ENCODE data around the gene FRMD5.

FRMD5 gene

DNA sequence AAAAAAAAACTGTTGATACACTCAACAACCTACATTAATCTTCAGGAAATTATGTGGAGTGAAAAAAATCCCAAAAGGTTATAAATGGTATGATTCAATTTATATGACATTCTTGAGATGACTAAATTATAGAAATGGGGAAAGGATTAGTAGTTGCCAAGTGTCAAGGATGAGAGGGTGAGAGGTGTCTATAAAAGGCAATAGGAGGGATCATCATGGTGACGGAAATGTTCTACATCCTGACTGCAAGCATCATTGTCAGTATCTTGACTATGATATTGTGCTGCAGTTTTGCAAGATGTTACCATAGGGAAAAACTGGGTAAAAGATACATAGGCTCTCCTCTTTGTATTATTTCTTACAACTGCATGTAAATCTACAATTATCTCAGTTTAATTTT lies 125.6 kb downstream of the FRMD5 start:
- TF ChIP-seq, protein P1, sequence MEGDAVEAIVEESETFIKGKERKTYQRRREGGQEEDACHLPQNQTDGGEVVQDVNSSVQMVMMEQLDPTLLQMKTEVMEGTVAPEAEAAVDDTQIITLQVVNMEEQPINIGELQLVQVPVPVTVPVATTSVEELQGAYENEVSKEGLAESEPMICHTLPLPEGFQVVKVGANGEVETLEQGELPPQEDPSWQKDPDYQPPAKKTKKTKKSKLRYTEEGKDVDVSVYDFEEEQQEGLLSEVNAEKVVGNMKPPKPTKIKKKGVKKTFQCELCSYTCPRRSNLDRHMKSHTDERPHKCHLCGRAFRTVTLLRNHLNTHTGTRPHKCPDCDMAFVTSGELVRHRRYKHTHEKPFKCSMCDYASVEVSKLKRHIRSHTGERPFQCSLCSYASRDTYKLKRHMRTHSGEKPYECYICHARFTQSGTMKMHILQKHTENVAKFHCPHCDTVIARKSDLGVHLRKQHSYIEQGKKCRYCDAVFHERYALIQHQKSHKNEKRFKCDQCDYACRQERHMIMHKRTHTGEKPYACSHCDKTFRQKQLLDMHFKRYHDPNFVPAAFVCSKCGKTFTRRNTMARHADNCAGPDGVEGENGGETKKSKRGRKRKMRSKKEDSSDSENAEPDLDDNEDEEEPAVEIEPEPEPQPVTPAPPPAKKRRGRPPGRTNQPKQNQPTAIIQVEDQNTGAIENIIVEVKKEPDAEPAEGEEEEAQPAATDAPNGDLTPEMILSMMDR (IDR thresholded peaks at IDR 0.05; ENCODE audit: borderline replicate concordance, insufficient read depth, low read depth, low read length) = no peak
- H3K4me3 ChIP-seq (ENCODE audit: low read depth, low read length) = no peak overlapping the region

DNA sequence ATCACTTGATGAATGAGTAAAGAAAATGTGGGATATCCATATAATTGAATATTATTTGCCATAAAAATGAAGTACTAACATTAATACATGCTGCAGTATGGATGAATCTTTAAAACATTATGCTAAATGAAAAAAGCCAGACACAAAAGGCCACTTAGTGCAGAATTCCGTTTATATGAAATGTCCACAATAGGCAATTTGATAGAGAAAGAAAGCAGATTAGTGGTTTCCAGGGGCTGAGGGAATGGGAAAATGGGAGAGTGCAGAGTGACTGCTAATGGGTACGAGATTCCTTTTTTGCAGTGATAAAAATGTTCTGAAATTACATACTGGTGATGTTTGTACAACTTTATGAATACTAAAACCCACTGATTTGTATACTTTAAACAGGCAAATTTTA lies 126.7 kb downstream of the FRMD5 start:
- H3K4me3 ChIP-seq (ENCODE audit: low read depth, low read length) = no peak overlapping the region
- TF ChIP-seq, protein P1 (IDR thresholded peaks at IDR 0.05; ENCODE audit: borderline replicate concordance, insufficient read depth, low read depth, low read length) = no peak

DNA sequence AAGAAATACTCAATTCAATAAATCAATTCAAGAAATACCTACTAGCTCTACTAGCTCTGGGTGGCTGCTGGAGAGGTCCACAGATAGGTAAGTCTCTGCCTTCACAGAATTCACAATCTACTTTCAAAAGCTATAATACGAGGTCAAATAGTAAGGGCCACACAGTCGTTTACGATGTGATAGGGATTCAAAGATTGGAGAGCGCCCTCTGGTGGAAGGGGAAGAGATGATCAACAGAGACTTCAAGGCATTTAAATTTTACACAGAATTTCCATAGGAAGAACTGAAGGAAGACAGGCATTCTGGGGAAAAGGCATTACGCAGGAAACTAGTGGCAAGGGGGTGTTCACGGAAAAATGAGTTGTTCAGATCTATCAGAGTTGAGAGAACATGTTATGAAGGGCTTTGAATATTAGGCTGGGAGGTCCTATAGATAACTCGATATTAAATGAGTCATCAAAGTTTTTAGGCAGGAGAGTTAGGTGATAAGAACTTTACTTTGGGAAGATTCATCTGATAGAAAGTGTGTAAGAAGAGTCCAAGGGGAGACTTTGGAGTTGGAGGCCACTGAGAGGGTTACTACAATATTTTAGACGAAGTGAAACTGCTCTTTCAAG lies 128.8 kb downstream of the FRMD5 start:
- TF ChIP-seq, protein P1 (IDR thresholded peaks at IDR 0.05; ENCODE audit: borderline replicate concordance, insufficient read depth, low read depth, low read length) = peak; percentile 58
- no peak overlapping the region for H3K4me3 ChIP-seq (ENCODE audit: low read depth, low read length)

DNA sequence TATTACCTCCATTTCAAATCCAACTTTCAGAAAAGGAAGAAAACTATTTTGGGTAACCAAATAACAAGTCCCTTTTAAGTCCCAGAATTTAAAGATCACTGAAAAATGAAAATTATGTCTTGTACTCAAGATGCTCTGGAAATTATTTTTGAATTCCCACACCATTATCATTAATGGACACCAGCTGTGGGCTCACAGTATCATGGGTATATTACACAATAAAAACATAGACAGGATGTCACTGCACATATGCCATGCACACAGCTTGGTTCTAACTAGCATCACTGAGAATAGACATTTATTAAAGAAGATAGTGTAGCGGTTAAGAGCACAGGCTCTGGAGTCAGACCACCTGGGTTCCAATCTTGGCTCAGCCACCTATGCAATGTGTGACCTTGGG lies 130.4 kb downstream of the FRMD5 start:
- H3K4me3 ChIP-seq (ENCODE audit: low read depth, low read length) = no peak overlapping the region
- TF ChIP-seq, protein P1 (IDR thresholded peaks at IDR 0.05; ENCODE audit: borderline replicate concordance, insufficient read depth, low read depth, low read length) = no peak

DNA sequence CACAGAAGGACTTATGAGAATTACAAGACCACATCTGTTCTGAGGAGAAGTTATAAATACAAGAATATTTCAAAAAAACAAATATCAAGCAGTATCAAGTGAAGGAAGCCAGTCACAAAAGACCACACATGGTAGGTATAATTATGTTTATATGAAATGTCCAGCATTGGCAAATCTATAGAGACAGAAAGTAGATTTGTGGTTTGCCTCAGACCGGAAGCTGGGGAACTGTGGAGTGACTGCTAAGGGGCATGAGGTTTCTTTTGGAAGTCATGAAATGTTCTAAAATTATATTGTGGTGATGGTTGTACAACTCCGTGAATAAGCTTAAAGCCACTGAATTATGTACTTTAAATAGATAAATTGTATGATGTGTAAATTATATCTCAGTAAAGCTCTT lies 136.9 kb downstream of the FRMD5 start:
- TF ChIP-seq, protein P1 (IDR thresholded peaks at IDR 0.05; ENCODE audit: borderline replicate concordance, insufficient read depth, low read depth, low read length) = no peak
- H3K4me3 ChIP-seq (ENCODE audit: low read depth, low read length) = no peak overlapping the region

DNA sequence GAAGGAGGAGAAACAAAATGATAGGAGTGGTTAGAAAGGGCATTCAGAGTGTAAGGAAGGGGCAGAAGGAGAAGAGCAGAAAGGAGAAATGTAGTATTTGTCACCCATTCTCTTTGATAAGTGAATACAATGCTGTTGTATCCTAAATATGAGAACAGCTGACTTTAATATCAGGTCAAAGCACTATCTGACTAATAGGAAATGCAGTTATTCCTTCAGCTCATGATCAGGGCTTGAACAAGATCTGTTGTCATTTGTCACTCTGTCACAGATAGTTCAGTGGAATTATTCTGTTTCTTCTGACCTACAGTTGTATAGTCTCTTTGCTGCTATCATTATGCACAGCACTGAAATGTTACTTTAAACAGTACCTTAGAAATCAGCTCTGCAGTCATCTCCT lies 149.4 kb downstream of the FRMD5 start:
- H3K4me3 ChIP-seq (ENCODE audit: low read depth, low read length) = no peak overlapping the region
- TF ChIP-seq, protein P1 (IDR thresholded peaks at IDR 0.05; ENCODE audit: borderline replicate concordance, insufficient read depth, low read depth, low read length) = no peak

DNA sequence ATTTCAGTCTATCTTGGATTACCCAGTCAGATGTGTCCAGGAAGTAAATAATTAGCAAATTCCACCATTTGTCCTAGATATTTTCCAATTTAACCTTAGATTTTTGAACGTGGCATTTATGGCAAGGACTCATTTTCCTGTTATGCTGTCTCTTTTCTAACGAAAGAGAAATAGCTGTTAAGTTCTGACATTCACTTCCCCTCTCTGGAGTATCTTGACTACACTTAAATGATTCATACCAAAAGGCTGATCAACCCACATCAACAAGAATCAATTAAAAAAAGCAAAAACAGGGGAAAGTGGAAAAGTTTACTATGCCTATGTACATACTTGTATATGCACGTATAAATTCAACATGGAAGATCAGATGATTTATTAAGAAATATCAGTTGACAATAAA lies 149.9 kb downstream of the FRMD5 start:
- TF ChIP-seq, protein P1 (IDR thresholded peaks at IDR 0.05; ENCODE audit: borderline replicate concordance, insufficient read depth, low read depth, low read length) = no peak
- H3K4me3 ChIP-seq (ENCODE audit: low read depth, low read length) = no peak overlapping the region
